Uterus (tissue), 2 donors: Measurements from ENCODE around the gene MAP3K19.

Experiments used
- POLR2A ChIP-seq, 2 donors: fragments of 450-650 bp; IDR thresholded peaks; one replicate each; pipeline ENCODE4 v1.6.1; 2016; ENCODE audit warnings: antibody characterized with exemption in 2 of 2, mild to moderate bottlenecking in 1 of 2, moderate library complexity in 1 of 2
- TF ChIP-seq, protein P1 (sequence below), 4 experiments: fragments of 200-600 bp in 2 of 4; fragments of 450-650 bp in 2 of 4; sonication (generic) in 2 of 4; IDR thresholded peaks; one replicate each; pipeline ENCODE4 v1.5.1; 2016 to 2019; ENCODE audit warnings: antibody characterized with exemption in 4 of 4, mild to moderate bottlenecking in 2 of 4, moderate library complexity in 1 of 4

DNA sequence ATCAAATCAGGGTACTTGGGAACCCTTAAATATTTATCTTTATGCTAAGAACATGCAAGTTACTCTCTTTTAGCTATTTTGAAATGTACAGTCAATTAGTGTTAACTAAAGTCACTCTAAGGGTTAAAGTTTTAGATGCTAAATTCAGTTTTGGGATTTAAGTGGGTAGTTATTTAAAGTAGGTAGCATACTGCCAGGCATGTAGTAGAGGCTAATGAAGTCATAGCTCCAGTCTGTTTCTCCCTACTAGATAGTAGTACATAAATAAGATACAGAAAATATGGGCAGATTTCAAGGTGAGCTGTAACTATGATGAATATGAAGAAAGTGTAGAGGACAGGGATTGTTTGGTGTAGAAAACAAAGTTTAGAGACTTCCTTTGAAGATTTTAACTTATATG is 12.3 kb upstream of the MAP3K19 start:
- TF ChIP-seq, protein P1, sequence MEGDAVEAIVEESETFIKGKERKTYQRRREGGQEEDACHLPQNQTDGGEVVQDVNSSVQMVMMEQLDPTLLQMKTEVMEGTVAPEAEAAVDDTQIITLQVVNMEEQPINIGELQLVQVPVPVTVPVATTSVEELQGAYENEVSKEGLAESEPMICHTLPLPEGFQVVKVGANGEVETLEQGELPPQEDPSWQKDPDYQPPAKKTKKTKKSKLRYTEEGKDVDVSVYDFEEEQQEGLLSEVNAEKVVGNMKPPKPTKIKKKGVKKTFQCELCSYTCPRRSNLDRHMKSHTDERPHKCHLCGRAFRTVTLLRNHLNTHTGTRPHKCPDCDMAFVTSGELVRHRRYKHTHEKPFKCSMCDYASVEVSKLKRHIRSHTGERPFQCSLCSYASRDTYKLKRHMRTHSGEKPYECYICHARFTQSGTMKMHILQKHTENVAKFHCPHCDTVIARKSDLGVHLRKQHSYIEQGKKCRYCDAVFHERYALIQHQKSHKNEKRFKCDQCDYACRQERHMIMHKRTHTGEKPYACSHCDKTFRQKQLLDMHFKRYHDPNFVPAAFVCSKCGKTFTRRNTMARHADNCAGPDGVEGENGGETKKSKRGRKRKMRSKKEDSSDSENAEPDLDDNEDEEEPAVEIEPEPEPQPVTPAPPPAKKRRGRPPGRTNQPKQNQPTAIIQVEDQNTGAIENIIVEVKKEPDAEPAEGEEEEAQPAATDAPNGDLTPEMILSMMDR (IDR thresholded peaks at IDR 0.05), result no peak
- TF ChIP-seq POLR2A (IDR thresholded peaks at IDR 0.05), result no peak
